ENCODE measurements around the gene PSMD5. TPM values are rescaled to one million over a fixed set of nuclear protein-coding genes. Genes with fewer than 3 reads are reported as not detected.

The PSMD5 gene
- total and polyA plus RNA-seq, 9 of the 15 experiments (the other 6 are each of a cell fraction or from before 2014, with no cell fraction given): 46.4 to 148 (median 76.3) TPM

DNA sequence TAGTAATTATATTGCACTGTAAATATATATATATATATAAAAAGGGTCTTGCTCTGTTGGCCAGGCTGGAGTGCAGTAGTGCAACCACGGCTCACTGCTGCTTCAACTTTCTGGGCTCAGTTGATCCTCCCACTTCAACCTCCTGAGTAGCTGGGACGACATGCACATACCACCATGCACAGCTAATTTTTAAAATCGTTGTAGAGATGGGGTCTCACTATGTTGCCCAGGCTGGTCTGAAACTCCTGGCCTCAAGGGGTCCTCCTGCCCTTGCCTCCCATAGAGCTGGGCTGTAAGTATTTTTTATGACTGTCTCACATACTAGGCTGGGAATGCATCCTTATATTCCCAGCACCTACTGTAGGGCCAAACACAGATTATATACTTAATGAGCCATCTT lies 11.9 kb downstream of the PSMD5 start (continued):
- TF ChIP-seq ZNF121 (CRISPR knock-in tag; conservative IDR thresholded peaks at IDR 0.05) (peak; percentile 99), RBM25 (IDR thresholded peaks at IDR 0.05; ENCODE audit: low read depth, low read length, severe bottlenecking) (peak; percentile 77)

DNA sequence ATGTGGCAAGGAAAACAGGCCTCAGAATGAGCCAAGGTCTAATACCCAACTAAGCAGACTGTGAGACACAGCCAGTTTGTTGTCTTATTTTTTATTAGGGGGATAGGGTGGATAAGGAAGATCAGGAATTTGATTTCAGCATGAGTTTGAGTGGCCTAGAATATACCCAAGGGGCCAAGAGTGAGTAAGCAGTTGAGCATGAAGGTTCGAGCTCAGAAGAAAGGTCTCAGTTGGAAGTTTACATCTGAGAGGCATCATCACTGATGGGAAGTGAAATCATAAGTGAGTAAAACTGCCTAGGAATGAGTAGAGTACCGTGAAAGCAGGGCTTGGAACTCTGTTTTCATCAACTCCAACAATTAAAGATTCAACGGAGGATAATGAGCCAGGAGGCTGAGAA lies 12.6 kb downstream of the PSMD5 start:
- Histone ChIP-seq H3K9me3 (replicated peaks; ENCODE audit: control insufficient read depth, insufficient read depth, low read depth, low read length) (no peaks in the 10 kb centered on the region), H3K27me3 (ENCODE audit: control insufficient read depth in 2 of 2, insufficient read depth in 2 of 2, low read length in 2 of 2) (no peaks in the 10 kb centered on the region), H2AFZ (ENCODE audit: low read depth, low read length) (no peak overlapping the region), H3K79me2 (ENCODE audit: control insufficient read depth, insufficient read depth, low read length) (peaks cover 11% of the 10 kb centered on the region; the same call in 1 of the 3 replicates), H3K27ac (ENCODE audit: extremely low read depth, low read depth, low read length) (no peak overlapping the region), H3K4me3 (no peak overlapping the region), H3K4me2 (ENCODE audit: insufficient read depth, low read length) (no peak overlapping the region), H3K9me1 (ENCODE audit: control insufficient read depth, insufficient read depth, low read length) (no peaks in the 10 kb centered on the region), H3K4me1 (replicated peaks in 1 of 2; ENCODE audit: control insufficient read depth in 2 of 2, insufficient read depth in 2 of 2, low read length in 2 of 2) (no peaks in the 10 kb centered on the region), H3K36me3 (ENCODE audit: control insufficient read depth, insufficient read depth, low read length) (peaks cover 88% of the 10 kb centered on the region), H4K20me1 (replicated peaks; ENCODE audit: control insufficient read depth, insufficient read depth, low read length) (no peaks in the 10 kb centered on the region), H3K9ac (ENCODE audit: insufficient read depth in 1 of 2, low read depth in 2 of 2, low read length in 2 of 2) (no peak overlapping the region)
- FAIRE-seq (no peak), ATAC-seq (no peak), DNase-seq (ENCODE audit: extremely low read depth in 1 of 4, low spot score in 3 of 4) (peak in 1 of 4 experiments; percentile 15)
- no TSS peak for BruUV-seq (replicated peaks)
- 80% methylated on average over 3 of the region's 3 CpGs for WGBS (ENCODE audit: insufficient coverage, low coverage, missing lambda C conversion rate)
- ChIA-PET POLR2A (interaction anchor here (0.6 to 1.6 kb wide), 4 partner anchors 14 to 47 kb away, joined by 3 to 5 read pairs (median 4); partner anchors contain the start of gene PHF19), CTCF (ENCODE audit: low intra/inter-chr PET ratio) (no interaction called here)
- in situ Hi-C loops (cut with MboI) (no loop called here), intact Hi-C loops (cut with micrococcal nuclease) (no loop called here)
- TF ChIP-seq ZNF766 (CRISPR knock-in tag; conservative IDR thresholded peaks at IDR 0.05) (no peak), SIX5 (IDR thresholded peaks at IDR 0.05; ENCODE audit: borderline replicate concordance in 1 of 2, insufficient read depth in 1 of 2, low read depth in 1 of 2, low read length in 2 of 2) (no peak), ZFP36 (IDR thresholded peaks at IDR 0.05; ENCODE audit: low read depth, low read length, partially characterized antibody) (no peak), ZKSCAN1 (IDR thresholded peaks at IDR 0.05; ENCODE audit: low read depth, low read length) (no peak), CREB1 (IDR thresholded peaks at IDR 0.05) (no peak), CREB1 (CRISPR knock-in tag; IDR thresholded peaks at IDR 0.05) (no peak), ZNF431 (CRISPR knock-in tag; IDR thresholded peaks at IDR 0.05) (no peak), ZNF644 (tag; IDR thresholded peaks at IDR 0.05; ENCODE audit: low read depth) (no peak)
- TF ChIP-seq, protein P1, sequence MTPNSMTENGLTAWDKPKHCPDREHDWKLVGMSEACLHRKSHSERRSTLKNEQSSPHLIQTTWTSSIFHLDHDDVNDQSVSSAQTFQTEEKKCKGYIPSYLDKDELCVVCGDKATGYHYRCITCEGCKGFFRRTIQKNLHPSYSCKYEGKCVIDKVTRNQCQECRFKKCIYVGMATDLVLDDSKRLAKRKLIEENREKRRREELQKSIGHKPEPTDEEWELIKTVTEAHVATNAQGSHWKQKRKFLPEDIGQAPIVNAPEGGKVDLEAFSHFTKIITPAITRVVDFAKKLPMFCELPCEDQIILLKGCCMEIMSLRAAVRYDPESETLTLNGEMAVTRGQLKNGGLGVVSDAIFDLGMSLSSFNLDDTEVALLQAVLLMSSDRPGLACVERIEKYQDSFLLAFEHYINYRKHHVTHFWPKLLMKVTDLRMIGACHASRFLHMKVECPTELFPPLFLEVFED (CRISPR knock-in tag; conservative IDR thresholded peaks at IDR 0.05): no peak
- TF ChIP-seq, protein P2, sequence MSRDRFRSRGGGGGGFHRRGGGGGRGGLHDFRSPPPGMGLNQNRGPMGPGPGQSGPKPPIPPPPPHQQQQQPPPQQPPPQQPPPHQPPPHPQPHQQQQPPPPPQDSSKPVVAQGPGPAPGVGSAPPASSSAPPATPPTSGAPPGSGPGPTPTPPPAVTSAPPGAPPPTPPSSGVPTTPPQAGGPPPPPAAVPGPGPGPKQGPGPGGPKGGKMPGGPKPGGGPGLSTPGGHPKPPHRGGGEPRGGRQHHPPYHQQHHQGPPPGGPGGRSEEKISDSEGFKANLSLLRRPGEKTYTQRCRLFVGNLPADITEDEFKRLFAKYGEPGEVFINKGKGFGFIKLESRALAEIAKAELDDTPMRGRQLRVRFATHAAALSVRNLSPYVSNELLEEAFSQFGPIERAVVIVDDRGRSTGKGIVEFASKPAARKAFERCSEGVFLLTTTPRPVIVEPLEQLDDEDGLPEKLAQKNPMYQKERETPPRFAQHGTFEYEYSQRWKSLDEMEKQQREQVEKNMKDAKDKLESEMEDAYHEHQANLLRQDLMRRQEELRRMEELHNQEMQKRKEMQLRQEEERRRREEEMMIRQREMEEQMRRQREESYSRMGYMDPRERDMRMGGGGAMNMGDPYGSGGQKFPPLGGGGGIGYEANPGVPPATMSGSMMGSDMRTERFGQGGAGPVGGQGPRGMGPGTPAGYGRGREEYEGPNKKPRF (IDR thresholded peaks at IDR 0.05; ENCODE audit: low read depth, low read length): no peak
- TF ChIP-seq, protein P3, sequence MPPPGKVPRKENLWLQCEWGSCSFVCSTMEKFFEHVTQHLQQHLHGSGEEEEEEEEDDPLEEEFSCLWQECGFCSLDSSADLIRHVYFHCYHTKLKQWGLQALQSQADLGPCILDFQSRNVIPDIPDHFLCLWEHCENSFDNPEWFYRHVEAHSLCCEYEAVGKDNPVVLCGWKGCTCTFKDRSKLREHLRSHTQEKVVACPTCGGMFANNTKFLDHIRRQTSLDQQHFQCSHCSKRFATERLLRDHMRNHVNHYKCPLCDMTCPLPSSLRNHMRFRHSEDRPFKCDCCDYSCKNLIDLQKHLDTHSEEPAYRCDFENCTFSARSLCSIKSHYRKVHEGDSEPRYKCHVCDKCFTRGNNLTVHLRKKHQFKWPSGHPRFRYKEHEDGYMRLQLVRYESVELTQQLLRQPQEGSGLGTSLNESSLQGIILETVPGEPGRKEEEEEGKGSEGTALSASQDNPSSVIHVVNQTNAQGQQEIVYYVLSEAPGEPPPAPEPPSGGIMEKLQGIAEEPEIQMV (tag; conservative IDR thresholded peaks at IDR 0.05; ENCODE audit: low read depth): no peak
